ENCODE data around the gene PLA2G6. TPM values are rescaled to one million over a fixed set of nuclear protein-coding genes. Genes with fewer than 3 reads are reported as not detected.

PLA2G6 gene
- total and polyA plus RNA-seq, 2 of the 13 experiments (the other 11 are each of a cell fraction or from before 2014, with no cell fraction given), result 4.8 to 11.5 TPM

- TF ChIP-seq SOX13 (IDR thresholded peaks at IDR 0.05) (no peak), SOX13 (CRISPR knock-in tag; conservative IDR thresholded peaks at IDR 0.05 in 1 of 2, IDR thresholded peaks at IDR 0.05 in 1 of 2) (peak in 1 of 2 experiments; percentile 46; a peak in 1 of 4 replicates), ZNF431 (CRISPR knock-in tag; IDR thresholded peaks at IDR 0.05; ENCODE audit: borderline replicate concordance, low read depth) (0 out of 2 replicates have a peak, but pooled peaks have one; percentile 20), ZNF333 (CRISPR knock-in tag; IDR thresholded peaks at IDR 0.05; ENCODE audit: borderline replicate concordance) (0 out of 2 replicates have a peak, but pooled peaks have one; percentile 1), TCF7L2 (IDR thresholded peaks at IDR 0.05; ENCODE audit: low read depth, low read length) (no peak), PAX8 (CRISPR knock-in tag; IDR thresholded peaks at IDR 0.05; ENCODE audit: borderline replicate concordance) (no peak), ZNF776 (CRISPR knock-in tag; IDR thresholded peaks at IDR 0.05) (no peak; the same call in 1 of the 2 replicates), MYNN (CRISPR knock-in tag; IDR thresholded peaks at IDR 0.05; ENCODE audit: low read depth) (no peak), NR1H2 (CRISPR knock-in tag; IDR thresholded peaks at IDR 0.05; ENCODE audit: borderline replicate concordance, low read depth) (no peak), ZNF605 (CRISPR knock-in tag; IDR thresholded peaks at IDR 0.05) (no peak; the same call in 1 of the 2 replicates), JARID2 (CRISPR knock-in tag; IDR thresholded peaks at IDR 0.05; ENCODE audit: insufficient replicate concordance) (no peak), ARNT (IDR thresholded peaks at IDR 0.05) (no peak), SATB2 (CRISPR knock-in tag; IDR thresholded peaks at IDR 0.05) (no peak), ATRX (CRISPR knock-in tag; IDR thresholded peaks at IDR 0.05; ENCODE audit: borderline replicate concordance) (no peak), ZNF530 (CRISPR knock-in tag; IDR thresholded peaks at IDR 0.05; ENCODE audit: low read depth) (no peak), UBTF (CRISPR knock-in tag; IDR thresholded peaks at IDR 0.05) (0 out of 2 replicates have a peak, but pooled peaks have one; percentile 37), ZNF224 (CRISPR knock-in tag; IDR thresholded peaks at IDR 0.05) (no peak), ZNF775 (CRISPR knock-in tag; IDR thresholded peaks at IDR 0.05; ENCODE audit: borderline replicate concordance) (no peak), SMARCC2 (IDR thresholded peaks at IDR 0.05) (no peak), SMAD9 (CRISPR knock-in tag; IDR thresholded peaks at IDR 0.05) (no peak), RBM22 (optimal IDR thresholded peaks at IDR 0.05; ENCODE audit: low read length) (no peak), TOPORS (CRISPR knock-in tag; IDR thresholded peaks at IDR 0.05) (no peak), RFXAP (CRISPR knock-in tag; IDR thresholded peaks at IDR 0.05; ENCODE audit: borderline replicate concordance) (peak; percentile 22; the same call in 1 of the 2 replicates), CENPT (CRISPR knock-in tag; IDR thresholded peaks at IDR 0.05; ENCODE audit: low read depth) (no peak), MAZ (IDR thresholded peaks at IDR 0.05; ENCODE audit: borderline replicate concordance, low read depth, low read length) (no peak), MAZ (CRISPR knock-in tag; IDR thresholded peaks at IDR 0.05; ENCODE audit: low read depth) (peak; percentile 48; the same call in 1 of the 2 replicates), NFKB2 (CRISPR knock-in tag; IDR thresholded peaks at IDR 0.05; ENCODE audit: borderline replicate concordance) (no peak), NKX3-1 (CRISPR knock-in tag; IDR thresholded peaks at IDR 0.05) (peak; percentile 39; the same call in 1 of the 2 replicates)
- TF ChIP-seq, protein P1, sequence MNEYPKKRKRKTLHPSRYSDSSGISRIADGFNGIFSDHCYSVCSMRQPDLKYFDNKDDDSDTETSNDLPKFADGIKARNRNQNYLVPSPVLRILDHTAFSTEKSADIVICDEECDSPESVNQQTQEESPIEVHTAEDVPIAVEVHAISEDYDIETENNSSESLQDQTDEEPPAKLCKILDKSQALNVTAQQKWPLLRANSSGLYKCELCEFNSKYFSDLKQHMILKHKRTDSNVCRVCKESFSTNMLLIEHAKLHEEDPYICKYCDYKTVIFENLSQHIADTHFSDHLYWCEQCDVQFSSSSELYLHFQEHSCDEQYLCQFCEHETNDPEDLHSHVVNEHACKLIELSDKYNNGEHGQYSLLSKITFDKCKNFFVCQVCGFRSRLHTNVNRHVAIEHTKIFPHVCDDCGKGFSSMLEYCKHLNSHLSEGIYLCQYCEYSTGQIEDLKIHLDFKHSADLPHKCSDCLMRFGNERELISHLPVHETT (CRISPR knock-in tag; conservative IDR thresholded peaks at IDR 0.05), result no peak
These were observed 20.2 kb upstream of the PLA2G6 start, which contains the start of gene MAFF (continued) for GRCh38 chr22:38201711-38202436.
